ENCODE results near the gene CRAT.

Gene CRAT

GRCh38 chr9:129095170-129095667, 15.4 kb downstream of the CRAT start:
- TF ChIP-seq YY1 (IDR thresholded peaks at IDR 0.05; ENCODE audit: low read depth) = no peak
- TF ChIP-seq CREB1 (IDR thresholded peaks at IDR 0.05; ENCODE audit: low read depth) = no peak
- no peak for TF ChIP-seq TCF12 (IDR thresholded peaks at IDR 0.05; ENCODE audit: low read depth)
- no peak for TF ChIP-seq TEAD4 (IDR thresholded peaks at IDR 0.05)
- no peak for TF ChIP-seq MAX (IDR thresholded peaks at IDR 0.05)
- no peak for TF ChIP-seq TAF1 (IDR thresholded peaks at IDR 0.05; ENCODE audit: low read depth)
- no peak for TF ChIP-seq ZBTB7A (IDR thresholded peaks at IDR 0.05; ENCODE audit: low read depth)
- no peak for TF ChIP-seq REST (IDR thresholded peaks at IDR 0.05; ENCODE audit: low read depth)
- TF ChIP-seq USF1 (IDR thresholded peaks at IDR 0.05) = no peak
- TF ChIP-seq CEBPB (IDR thresholded peaks at IDR 0.05) = no peak
- no peak for TF ChIP-seq FOXM1 (IDR thresholded peaks at IDR 0.05; ENCODE audit: borderline replicate concordance, low read depth)
- no peak for TF ChIP-seq EP300 (IDR thresholded peaks at IDR 0.05; ENCODE audit: borderline replicate concordance)
- TF ChIP-seq RAD21 (IDR thresholded peaks at IDR 0.05; ENCODE audit: low read depth) = no peak
- TF ChIP-seq NFIC (IDR thresholded peaks at IDR 0.05) = no peak
- no peak for TF ChIP-seq EGR1 (IDR thresholded peaks at IDR 0.05)

GRCh38 chr9:129094387-129095169, 16.0 kb downstream of the CRAT start:
- no peak for TF ChIP-seq USF1 (IDR thresholded peaks at IDR 0.05)
- TF ChIP-seq MAX (IDR thresholded peaks at IDR 0.05) = no peak
- TF ChIP-seq RAD21 (IDR thresholded peaks at IDR 0.05; ENCODE audit: low read depth) = no peak
- no peak for TF ChIP-seq TAF1 (IDR thresholded peaks at IDR 0.05; ENCODE audit: low read depth)
- TF ChIP-seq EP300 (IDR thresholded peaks at IDR 0.05; ENCODE audit: borderline replicate concordance) = no peak
- no peak for TF ChIP-seq FOXM1 (IDR thresholded peaks at IDR 0.05; ENCODE audit: borderline replicate concordance, low read depth)
- no peak for TF ChIP-seq CREB1 (IDR thresholded peaks at IDR 0.05; ENCODE audit: low read depth)
- no peak for TF ChIP-seq CEBPB (IDR thresholded peaks at IDR 0.05)
- no peak for TF ChIP-seq NFIC (IDR thresholded peaks at IDR 0.05)
- TF ChIP-seq TEAD4 (IDR thresholded peaks at IDR 0.05) = no peak
- no peak for TF ChIP-seq REST (IDR thresholded peaks at IDR 0.05; ENCODE audit: low read depth)

- no peak for TF ChIP-seq CEBPB (IDR thresholded peaks at IDR 0.05)
- TF ChIP-seq TEAD4 (IDR thresholded peaks at IDR 0.05) = no peak
- no peak for TF ChIP-seq EGR1 (IDR thresholded peaks at IDR 0.05)
- no peak for TF ChIP-seq TCF12 (IDR thresholded peaks at IDR 0.05; ENCODE audit: low read depth)
- TF ChIP-seq TAF1 (IDR thresholded peaks at IDR 0.05; ENCODE audit: low read depth) = no peak
- no peak for TF ChIP-seq CREB1 (IDR thresholded peaks at IDR 0.05; ENCODE audit: low read depth)
- TF ChIP-seq USF1 (IDR thresholded peaks at IDR 0.05) = no peak
- TF ChIP-seq NFIC (IDR thresholded peaks at IDR 0.05) = no peak
- TF ChIP-seq ZBTB7A (IDR thresholded peaks at IDR 0.05; ENCODE audit: low read depth) = no peak
These were observed 16.8 kb downstream of the CRAT start for GRCh38 chr9:129093602-129094386.

- TF ChIP-seq TEAD4 (IDR thresholded peaks at IDR 0.05) = no peak
- TF ChIP-seq NFIC (IDR thresholded peaks at IDR 0.05) = no peak
- no peak for TF ChIP-seq EP300 (IDR thresholded peaks at IDR 0.05; ENCODE audit: borderline replicate concordance)
- TF ChIP-seq USF1 (IDR thresholded peaks at IDR 0.05) = no peak
- TF ChIP-seq MAX (IDR thresholded peaks at IDR 0.05) = no peak
- TF ChIP-seq FOXM1 (IDR thresholded peaks at IDR 0.05; ENCODE audit: borderline replicate concordance, low read depth) = no peak
- TF ChIP-seq EGR1 (IDR thresholded peaks at IDR 0.05) = no peak
- no peak for TF ChIP-seq RAD21 (IDR thresholded peaks at IDR 0.05; ENCODE audit: low read depth)
- TF ChIP-seq TAF1 (IDR thresholded peaks at IDR 0.05; ENCODE audit: low read depth) = no peak
- no peak for TF ChIP-seq CEBPB (IDR thresholded peaks at IDR 0.05)
- no peak for TF ChIP-seq REST (IDR thresholded peaks at IDR 0.05; ENCODE audit: low read depth)
- no peak for TF ChIP-seq CREB1 (IDR thresholded peaks at IDR 0.05; ENCODE audit: low read depth)
- TF ChIP-seq YY1 (IDR thresholded peaks at IDR 0.05; ENCODE audit: low read depth) = no peak
- TF ChIP-seq TCF12 (IDR thresholded peaks at IDR 0.05; ENCODE audit: low read depth) = no peak
- no peak for TF ChIP-seq ZBTB7A (IDR thresholded peaks at IDR 0.05; ENCODE audit: low read depth)
These were observed 21.3 kb downstream of the CRAT start for GRCh38 chr9:129089246-129089645.

Data from Ishikawa (cell line).